ENCODE results near the gene SSUH2. TPM values are rescaled to one million over a fixed set of nuclear protein-coding genes. Genes with fewer than 3 reads are reported as not detected.

SSUH2 gene
- total RNA-seq, 1 donor from 2014 or later: 1.1 TPM

DNA sequence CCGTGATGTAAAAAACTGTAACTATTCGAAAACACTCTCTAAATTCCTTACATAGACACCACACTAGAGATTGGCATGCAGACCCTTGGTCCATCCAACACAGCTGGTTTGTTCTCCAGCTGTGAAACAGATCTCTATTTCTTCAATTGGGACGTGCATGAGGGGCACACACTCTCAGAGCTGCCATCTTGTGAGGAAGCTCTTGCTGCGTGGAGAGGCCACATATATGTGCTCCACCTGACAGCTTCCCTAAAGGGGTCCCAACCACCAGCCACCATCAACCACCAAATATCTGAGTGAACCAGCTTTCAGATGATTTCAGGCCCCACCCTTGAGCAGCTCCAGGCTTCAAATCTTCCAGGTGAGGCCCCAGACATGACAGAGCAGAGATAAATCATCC is 25.6 kb downstream of the SSUH2 start:
- no peak for DNase-seq
- TF ChIP-seq CTCF (IDR thresholded peaks at IDR 0.05; ENCODE audit: borderline replicate concordance): no peak
- Histone ChIP-seq H3K4me1 (peaks cover 15% of the 10 kb centered on the region), H3K4me3 (no peak overlapping the region), H3K27me3 (ENCODE audit: low read depth) (no peaks in the 10 kb centered on the region), H3K27ac (replicated peaks) (no peak overlapping the region), H3K36me3 (no peaks in the 10 kb centered on the region), H3K9me3 (replicated peaks) (peaks cover 12% of the 10 kb centered on the region)
- intact Hi-C loops (cut with micrococcal nuclease): no loop called here

GRCh38 chr3:8617921-8618320 is 26.7 kb downstream of the SSUH2 start:
- no peak for DNase-seq
- H3K9me3 ChIP-seq (replicated peaks): peaks cover 12% of the 10 kb centered on the region
- no peak overlapping the region for H3K27ac ChIP-seq (replicated peaks)
- H3K4me3 ChIP-seq: no peak overlapping the region
- H3K27me3 ChIP-seq (ENCODE audit: low read depth): no peaks in the 10 kb centered on the region
- TF ChIP-seq CTCF (IDR thresholded peaks at IDR 0.05; ENCODE audit: borderline replicate concordance): no peak
- no peaks in the 10 kb centered on the region for H3K36me3 ChIP-seq
- intact Hi-C loops (cut with micrococcal nuclease): no loop called here
- peaks cover 8% of the 10 kb centered on the region for H3K4me1 ChIP-seq

DNA sequence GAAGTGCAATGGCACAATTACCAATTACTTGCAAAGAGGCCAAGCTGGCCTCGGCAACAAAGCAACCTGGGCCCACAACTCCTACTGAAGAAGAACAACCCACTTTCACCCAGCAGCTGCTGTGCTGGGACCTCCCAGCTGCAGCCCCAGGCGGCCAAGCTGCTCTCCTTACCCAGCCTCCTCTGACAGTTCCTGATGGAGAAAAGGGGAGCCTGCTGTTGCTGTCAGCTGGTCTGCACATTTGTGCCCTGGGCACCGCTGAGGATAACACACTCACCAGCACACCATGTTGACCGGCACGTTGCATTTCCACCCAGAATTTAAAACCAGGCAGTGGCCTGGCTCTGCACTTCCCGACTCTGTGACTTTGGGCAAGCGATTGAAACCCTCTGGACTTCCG is 33.6 kb downstream of the SSUH2 start:
- H3K36me3 ChIP-seq: no peaks in the 10 kb centered on the region
- no peak for DNase-seq
- intact Hi-C loops (cut with micrococcal nuclease): no loop called here
- H3K4me1 ChIP-seq: peaks cover 16% of the 10 kb centered on the region
- no peak for TF ChIP-seq CTCF (IDR thresholded peaks at IDR 0.05; ENCODE audit: borderline replicate concordance)
- H3K27me3 ChIP-seq (ENCODE audit: low read depth): no peaks in the 10 kb centered on the region
- no peak overlapping the region for H3K27ac ChIP-seq (replicated peaks)
- H3K9me3 ChIP-seq (replicated peaks): no peaks in the 10 kb centered on the region
- no peak overlapping the region for H3K4me3 ChIP-seq

DNA sequence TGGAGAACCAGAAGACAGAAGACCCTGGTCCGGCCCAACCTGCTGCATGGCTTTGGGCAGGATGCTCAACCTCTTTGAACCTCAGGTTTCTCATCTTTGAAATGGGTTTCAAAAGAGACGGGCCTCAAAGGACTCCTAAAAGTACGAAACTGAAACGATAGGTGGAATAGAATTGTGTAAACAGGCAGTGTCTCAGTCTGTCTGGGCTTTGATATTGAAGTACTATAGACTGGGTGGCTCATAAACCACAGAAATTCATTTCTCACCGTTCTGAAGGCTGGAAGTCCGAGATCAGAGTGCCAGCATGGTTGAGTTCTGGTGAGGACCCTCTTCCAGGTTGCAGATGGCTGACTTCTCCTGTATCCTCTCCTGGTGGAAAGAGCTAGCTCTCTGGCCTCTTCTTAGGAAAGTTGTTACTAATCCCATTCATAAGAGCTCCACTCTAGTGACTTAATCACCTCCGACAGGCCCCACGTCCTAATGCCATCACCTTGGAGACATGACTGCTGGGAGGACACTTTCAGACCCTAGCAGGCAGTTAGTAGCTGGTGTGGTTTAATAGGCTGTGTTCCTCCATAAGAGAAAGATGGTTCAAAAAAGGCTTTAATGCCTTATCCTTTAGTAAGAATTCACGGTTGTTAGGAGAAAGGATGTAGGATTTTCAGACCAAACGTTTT is 35.7 kb downstream of the SSUH2 start:
- TF ChIP-seq CTCF (IDR thresholded peaks at IDR 0.05; ENCODE audit: borderline replicate concordance): no peak
- no peak overlapping the region for H3K4me3 ChIP-seq
- H3K27me3 ChIP-seq (ENCODE audit: low read depth): no peaks in the 10 kb centered on the region
- DNase-seq: no peak
- H3K36me3 ChIP-seq: no peaks in the 10 kb centered on the region
- peaks cover 18% of the 10 kb centered on the region for H3K4me1 ChIP-seq
- intact Hi-C loops (cut with micrococcal nuclease): loop anchor here (5.0 kb wide), 1 partner anchor 167 kb away; no protein-coding TSS in a partner anchor
- H3K27ac ChIP-seq (replicated peaks): no peak overlapping the region
- no peaks in the 10 kb centered on the region for H3K9me3 ChIP-seq (replicated peaks)

- H3K4me3 ChIP-seq: no peak overlapping the region
- no peaks in the 10 kb centered on the region for H3K9me3 ChIP-seq (replicated peaks)
- no peak for DNase-seq
- H3K4me1 ChIP-seq: peaks cover 25% of the 10 kb centered on the region
- intact Hi-C loops (cut with micrococcal nuclease): loop anchor here (5.0 kb wide), 1 partner anchor 166 kb away; no protein-coding TSS in a partner anchor
- H3K27ac ChIP-seq (replicated peaks): no peak overlapping the region
- H3K36me3 ChIP-seq: no peaks in the 10 kb centered on the region
- no peaks in the 10 kb centered on the region for H3K27me3 ChIP-seq (ENCODE audit: low read depth)
- TF ChIP-seq CTCF (IDR thresholded peaks at IDR 0.05; ENCODE audit: borderline replicate concordance): no peak
Measured at GRCh38 chr3:8608041-8608790, 36.4 kb downstream of the SSUH2 start.

All from left ventricle myocardium inferior (tissue), 1 donor.